NCI-H1417 (cell line): Measurements from ENCODE around the gene RARRES2.
"Not testable (repeated sequence)": the region's sequence is repeated elsewhere in the genome, so short reads cannot be mapped to it uniquely, and the experiment has no call there.

Source experiments
- DNase-seq, 3 experiments: peaks; one replicate each; lab custom pipeline; 2025; lab: John Stamatoyannopoulos, UW

Gene RARRES2

DNA sequence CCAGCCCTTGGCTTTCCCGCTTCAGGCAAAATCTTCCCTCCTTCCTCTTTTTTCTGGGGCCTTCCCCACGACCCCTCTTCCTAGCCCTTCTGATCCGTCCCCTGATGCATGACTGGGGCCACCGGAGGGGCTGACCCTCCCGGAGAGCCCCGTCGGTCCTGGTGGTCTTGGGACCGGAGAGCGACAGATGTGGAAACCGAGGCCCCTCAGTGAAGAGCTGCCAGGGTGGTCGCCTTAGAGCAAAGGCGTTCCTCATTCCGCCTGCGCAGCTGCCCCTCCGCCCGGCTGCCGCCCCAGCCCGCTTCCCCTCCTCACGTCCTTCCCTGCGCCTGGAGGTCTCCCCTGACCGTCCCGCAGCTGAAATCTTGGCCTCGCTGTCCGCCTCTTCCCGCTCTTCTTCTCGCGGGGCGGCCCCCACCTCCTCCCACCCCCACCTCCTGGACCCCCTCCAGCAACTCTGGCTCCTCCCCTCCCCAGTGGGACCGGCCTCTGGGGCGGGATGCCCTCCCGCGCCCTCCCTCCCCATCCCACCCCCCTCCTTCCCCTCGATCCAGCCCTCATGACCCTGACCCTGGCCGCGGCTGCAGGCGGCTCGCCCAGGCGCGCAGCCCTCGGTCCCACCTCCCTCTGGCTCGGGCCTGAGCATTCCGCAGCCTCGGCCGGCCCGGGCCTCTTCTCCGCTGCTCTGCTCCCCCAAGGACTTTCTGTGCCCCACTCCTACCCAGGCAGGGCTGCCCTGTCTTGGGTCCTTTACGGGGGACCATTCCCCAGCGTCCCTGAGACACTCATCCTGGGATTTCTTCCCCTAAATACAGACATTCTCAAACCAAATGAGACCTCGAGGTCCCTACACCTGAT lies at the start of gene RARRES2:
TSS of gene RARRES2 (minus strand) at position 367 of the 858 bp plus-strand sequence. CDS start 1,020 bp downstream, outside the sequence.
- DNase-seq: no peak

DNA sequence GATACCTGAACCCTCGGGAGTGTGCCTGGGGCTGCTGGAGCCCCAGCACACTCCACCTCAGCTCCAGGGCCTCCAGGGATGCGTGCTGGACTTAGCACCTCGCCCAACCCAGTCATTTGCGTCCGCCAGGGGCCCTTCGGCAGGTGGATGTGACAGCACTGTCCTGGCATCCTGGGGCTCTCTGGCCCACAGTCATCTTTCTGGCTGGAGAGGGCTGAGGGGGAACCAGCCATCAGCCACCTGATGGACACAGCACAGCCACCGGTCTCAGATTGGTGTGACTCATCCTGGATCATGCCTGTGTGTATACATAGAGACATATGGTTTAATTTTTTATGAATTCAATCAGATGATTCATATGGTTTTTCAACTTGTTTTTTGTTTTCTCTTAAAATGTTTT lies 48.8 kb upstream of the RARRES2 start:
- DNase-seq: no peak

DNA sequence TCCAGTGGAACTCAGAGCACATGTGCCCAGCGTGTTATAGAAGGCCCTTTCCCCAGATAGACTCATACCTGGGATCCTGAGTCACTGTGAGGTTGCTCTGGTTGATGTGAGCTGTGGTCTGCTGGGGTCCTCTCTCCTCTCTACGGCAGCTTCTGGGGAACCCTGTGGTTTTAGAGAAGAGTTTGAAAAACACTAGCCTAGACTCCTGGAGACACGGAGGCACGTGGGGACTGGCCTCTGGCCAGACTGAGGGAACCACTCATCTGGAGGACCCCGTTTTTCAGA lies 48.0 kb upstream of the RARRES2 start:
- no peak for DNase-seq

DNA sequence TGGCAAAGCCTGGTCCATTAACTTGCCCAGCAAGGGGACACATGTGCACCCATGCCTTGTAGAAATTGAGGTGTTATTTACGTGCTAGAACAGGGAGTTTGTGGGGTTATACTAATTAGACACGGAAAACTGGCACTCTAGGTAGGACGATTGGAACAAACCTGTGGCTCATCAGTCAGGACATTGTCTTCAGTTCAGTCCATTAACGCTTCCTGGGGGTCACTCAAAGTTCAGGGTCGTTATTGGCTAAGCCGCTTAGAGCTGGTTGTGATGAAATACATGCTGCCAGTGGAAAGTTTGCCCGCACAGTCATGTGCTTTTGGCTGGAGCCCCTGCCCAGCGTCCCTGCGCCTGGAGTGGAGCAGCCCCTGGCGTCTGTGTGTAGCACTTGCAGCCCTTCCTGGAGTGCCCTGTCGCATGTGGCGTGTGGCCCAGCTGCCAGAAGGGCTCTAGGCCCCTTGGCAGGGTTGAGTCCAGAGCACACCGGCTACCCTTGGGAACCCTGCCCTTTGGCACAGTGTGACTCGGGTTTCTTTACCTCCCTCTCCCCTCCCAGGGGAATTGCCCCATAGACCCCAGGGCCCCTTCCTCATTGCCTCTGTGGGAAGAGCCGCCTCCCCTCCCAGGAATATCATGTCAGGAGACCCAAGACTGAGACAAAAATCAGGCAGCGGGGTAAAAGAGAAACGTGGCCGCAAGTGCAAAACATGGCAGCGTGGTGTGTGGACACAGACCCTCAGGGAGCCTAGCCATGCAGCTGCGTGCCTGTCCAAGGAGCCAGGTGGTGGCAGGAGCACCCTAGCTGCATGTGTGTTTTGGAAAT lies 47.5 kb upstream of the RARRES2 start:
- DNase-seq: no peak

DNA sequence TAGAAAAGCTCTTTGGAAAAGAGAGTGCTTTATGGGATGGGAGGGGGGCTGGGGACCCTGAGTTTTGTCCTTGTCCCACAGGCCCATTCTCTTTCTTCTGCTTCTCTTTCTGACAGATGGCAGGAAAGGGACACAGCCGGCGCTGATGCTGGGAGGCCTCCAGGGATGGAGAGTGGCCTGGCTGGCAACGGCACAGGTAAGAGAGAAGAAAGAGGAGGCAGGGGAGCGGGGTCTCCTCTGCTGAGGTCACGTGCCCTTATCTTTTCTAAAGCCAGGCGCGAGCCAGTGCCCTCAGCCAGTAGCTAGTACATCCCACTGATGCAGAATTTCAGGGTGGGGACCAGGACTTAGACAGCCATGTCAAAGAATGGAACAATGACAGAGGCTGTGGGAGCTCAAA lies 46.9 kb upstream of the RARRES2 start:
- DNase-seq: no peak

DNA sequence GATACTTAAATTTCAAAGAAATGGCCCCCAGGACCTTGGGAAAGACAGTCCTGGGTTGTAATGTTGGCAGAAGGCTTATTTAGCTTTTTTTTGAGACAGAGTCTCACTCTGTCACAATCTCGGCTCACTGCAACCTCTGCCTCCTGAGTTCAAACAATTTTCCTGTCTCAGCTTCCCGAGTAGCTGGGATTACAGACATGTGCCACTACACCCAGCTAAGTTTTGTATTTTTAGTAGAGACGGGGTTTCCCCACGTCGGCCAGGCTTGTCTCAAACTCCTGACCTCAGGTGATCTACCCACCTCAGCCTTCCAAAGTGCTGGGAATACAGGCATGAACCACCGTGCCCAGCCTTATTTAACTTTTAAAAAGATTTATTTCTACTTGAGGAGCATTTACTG lies 44.5 kb upstream of the RARRES2 start:
- DNase-seq: not testable (repeated sequence)

DNA sequence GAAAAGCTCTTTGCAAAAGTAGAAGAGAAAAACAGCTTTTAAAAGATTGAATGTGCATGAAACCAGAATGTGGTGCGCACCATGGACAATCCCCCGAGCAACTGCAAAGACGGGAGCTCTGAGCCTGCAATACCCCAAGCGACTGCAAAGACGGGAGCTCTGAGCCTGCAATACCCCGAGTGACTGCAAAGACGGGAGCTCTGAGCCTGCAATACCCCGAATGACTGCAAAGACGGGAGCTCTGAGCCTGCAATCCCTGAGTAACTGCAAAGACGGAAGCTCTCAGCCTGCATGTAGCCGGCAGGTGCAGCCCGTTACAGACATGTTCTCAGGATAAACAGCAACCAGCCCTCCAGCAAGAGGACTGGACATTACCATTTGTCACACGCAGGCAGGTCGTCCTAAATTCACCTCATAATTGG lies 43.9 kb upstream of the RARRES2 start:
- DNase-seq: peak in 2 of 3 experiments; percentile 61 to 89

DNA sequence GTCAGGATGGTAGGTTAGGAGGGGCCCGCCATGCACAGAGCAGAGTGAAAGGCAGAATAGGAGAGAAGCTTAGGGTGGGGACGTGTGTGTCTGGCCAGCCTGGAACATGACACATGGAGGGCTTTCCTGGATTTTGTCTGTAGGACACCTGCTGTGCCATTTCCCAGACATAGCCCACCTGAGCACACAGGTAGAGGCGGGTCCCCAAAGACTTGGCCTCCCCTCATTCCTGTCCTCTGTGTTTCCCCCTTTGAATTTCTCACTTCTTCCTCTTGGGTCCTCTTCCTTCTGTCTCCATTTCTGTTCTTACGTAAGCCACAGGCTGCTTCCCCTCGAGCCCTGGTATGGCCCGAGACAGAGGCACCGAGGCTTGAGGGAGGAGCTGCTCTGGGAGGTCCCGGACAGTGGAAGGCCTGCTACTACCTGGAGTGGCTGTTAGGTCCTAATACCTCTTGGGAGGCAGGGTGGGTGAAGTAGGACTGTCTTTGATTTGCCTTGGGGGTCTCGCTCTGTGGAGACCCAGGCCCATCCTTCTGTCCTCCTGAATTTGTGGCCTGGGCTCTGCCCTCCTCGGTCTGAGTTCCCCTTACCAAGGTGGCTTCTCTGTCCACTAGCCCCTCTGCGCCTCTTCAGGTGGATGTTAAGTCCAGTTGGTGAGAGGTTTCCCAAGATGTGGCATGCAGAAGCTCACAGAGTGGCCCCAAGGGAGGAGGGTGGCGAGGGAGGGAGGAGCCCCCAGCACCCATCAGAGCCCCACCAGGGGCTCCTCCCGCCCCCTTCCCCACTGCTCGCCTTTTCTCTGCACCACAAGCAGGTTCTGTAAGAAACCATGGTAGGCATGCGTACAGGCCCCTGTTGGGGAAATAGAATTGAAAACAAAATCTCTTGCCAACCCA lies 43.2 kb upstream of the RARRES2 start:
- DNase-seq: no peak

DNA sequence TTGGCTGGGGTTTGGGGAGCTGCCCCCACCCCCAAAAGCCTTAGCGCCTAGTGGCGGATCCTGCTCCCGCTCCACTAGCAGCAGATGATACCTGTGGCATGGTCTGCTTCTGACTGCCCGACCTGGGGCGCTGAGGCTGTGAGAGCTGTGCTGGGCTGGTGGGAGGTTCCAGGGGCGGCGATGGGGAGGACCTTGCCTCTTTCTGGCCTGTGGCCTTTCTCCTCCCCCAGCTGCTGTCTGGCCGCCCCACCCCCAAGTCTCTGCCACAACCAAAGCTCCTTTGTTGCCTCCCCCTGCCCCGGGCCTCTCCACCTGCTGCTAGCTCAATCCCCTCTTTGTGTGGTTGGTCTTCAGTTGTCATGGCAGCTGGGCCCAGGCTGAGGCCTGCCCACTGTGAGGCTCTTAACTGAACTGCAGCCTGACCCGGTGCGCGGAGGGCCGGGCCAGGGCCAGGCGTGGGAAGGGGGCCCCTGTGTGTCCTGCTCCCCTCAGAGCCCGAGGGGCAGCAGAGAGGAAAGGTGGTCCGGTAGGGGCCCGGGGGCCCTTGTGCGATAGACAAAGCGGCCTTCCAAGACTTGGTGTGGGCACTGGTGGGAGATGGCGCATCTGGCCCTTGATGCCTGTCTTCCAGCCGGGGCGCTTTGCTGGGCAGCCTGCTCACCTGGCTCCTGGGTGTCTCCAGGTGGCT lies 42.4 kb upstream of the RARRES2 start:
- DNase-seq: peak; percentile 53 to 99 (median 96)

DNA sequence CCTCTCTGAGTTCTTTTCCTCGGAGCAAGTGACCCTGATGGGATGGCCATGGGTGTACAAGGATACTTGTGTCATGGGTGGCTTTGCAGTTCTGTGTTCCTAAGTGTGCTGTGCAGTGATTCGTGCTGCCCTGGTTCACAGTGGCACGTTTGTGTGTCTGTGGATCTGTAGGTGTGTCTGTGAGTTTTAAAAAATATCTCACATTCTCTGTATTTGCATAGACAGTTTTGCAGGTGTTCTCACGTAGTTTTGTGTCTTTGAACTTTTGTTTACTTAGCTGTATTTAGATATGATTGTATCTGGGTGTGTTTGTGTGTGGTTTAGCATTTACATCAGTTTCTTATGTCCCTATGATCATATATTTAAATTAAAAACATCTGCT lies 41.4 kb upstream of the RARRES2 start:
- peak in 1 of 3 experiments; percentile 48 for DNase-seq

DNA sequence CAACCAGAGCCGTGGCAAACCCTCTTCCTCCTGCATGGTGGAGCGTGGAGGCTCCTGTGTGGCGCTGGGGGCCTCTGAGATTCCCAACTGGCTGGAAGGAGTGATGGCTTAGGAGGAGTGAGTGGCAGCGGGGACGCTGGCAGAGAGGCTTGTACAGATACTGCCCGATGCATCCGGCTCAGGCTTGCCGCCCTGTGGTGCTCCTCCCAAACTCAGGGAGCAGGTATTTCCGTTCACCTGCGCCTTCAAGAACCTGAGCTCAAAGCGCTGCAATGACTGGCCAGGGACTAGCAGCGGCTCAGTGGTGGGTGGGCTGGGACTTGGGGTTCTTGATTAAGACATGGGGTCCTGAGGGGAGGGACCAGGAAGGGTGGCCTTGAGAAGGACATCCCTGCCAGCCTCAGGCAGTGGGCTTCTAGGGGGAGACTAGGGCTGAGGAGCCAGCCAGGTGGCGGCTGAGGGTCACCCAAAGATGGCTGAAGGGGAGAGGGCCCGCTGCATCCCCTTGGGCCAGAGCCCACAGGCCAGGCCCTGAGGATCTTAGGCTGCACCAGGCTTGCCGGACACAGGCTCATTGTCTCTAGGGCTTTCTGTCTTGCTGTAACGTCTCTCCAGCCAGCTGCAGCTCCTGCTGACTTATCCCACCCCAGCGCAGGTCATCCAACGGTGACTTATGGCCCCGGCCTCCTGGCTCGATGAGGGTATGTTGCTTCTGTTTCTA lies 40.9 kb upstream of the RARRES2 start:
- DNase-seq: no peak

DNA sequence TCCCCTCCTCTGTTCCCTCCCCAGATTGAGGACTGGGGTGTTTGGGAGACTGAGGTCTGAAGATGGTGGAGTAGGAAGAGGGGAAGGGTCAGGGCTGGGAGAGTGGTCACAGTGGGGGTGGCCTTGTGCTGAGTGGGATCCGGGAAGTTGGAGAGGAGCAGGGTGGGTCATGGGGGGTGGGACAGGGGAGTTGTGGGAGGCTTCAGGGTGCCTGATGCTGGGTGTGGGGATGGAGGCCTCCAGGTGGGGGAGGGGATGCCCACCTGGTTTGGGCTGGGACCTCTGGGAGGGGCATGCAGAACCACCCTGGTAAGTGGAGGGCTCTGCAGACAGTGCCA lies 40.3 kb upstream of the RARRES2 start:
- no peak for DNase-seq

DNA sequence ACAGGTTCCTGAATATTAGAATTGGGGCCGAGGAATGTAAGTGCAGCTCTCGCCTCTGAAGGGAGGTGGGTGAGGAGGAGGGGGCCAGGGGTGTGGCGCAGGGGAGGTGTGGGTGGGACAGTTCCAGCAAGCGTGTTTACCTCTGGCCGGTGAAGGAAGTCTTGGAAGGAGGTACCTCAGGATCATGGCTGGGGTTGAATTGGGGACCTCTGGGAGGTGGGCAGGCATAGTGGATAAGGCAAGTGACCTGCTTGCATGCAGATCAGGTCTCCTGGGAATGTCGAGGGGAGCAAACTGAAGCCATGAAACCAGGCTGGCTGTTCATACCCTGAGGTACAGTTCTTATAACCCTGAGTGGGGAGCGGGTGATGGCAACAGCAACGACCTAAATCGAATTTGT lies 39.7 kb upstream of the RARRES2 start:
- no peak for DNase-seq

DNA sequence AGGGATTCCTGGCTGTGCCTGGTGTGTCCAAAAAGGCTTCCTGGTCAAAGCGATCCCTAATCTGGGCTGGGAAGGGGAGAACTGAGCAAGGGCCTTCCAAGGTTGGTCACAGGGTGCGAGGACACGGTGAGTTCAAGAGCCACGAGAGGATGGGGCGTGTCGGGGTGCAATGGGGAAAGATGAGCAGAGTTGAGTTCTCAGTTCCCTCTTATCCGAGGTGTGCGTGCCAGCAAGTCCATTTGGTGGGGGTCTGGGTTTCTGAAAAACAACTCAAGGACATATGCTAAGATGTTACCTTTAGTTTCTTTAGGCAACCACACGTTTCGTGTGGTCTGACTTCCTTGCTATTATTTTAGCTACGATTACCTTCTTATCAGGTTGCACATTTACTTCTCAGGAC lies 39.0 kb upstream of the RARRES2 start:
- no peak for DNase-seq

DNA sequence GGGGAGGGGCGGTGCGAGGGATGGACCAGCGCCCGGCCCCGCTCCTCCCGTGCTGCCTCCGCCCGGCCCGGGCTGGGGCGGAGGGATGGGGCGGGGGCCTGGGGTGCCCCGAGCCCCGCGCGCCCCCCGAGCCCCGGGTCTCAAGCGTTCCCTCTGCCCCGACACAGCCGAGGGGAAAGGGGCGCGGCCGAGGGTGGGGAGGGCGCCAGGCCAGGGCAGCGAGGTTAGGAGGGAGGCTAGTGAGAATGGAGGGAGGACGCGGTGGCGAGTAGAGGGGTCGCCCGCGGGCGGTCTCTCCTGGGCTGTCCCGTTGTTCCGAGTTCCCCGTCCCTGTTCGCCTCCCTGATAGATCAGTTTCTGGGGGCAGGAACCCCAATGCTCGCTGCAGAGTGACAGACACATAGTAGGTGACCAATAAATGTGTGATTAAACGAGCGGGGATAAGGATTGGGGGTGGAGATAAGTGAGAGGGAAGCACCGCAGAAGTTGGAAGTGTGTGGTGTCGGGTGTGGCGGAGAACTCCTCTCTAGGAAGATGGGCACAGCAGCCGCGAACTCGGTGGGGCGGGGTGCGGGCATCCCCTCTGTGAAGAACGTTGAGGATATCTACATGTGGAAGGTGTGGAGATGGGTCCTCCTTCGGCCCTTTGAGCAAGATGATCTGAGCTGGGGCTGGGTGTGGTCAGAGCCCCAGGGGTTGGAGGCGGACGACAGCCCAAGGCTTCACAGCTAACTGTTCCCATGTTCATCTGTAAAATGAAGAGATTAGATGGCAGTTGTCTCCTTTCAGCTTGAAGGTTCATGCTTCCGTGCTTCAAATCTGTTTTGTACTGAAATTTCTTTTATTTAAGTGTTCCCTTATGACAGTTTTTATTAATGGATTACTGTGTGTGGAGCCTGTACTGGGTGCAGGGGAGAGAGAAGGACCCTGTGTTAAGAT lies 38.3 kb upstream of the RARRES2 start:
- DNase-seq: peak; percentile 30 to 81 (median 78)

DNA sequence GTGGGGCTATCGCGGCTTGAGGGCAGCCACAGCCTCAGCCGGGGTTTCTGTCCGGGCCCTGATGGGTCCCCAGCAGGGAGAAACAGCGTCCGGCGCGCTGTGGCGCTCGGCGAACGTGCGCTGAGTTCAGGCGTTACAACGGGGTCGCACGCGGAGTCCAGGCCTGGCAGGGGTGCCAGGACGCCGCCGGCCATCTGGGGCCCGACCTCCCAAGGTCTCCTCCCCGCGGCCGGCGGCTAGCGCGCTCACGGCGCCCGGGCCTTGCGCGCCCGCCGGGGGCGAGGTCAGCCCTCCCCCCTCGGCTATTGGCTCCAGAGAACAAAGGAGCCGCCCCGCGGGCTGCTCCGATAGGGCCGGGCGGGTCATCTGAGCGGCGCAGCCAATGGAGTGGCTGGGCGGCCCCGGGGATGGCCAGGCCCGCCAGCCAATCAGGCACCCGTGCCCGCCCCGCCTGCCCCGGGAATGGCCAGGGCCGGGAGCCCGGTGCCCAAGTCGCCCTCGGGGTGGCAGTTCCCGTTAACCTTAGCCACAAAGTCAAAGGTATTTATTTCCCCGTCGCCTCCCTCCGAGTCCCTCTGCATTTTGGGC lies 37.5 kb upstream of the RARRES2 start, which contains the start of gene ZNF775:
TSS of gene ZNF775 (plus strand) at position 478 of the 588 bp plus-strand sequence. CDS start 9,141 bp downstream, outside the sequence.
- DNase-seq: peak; percentile 98

DNA sequence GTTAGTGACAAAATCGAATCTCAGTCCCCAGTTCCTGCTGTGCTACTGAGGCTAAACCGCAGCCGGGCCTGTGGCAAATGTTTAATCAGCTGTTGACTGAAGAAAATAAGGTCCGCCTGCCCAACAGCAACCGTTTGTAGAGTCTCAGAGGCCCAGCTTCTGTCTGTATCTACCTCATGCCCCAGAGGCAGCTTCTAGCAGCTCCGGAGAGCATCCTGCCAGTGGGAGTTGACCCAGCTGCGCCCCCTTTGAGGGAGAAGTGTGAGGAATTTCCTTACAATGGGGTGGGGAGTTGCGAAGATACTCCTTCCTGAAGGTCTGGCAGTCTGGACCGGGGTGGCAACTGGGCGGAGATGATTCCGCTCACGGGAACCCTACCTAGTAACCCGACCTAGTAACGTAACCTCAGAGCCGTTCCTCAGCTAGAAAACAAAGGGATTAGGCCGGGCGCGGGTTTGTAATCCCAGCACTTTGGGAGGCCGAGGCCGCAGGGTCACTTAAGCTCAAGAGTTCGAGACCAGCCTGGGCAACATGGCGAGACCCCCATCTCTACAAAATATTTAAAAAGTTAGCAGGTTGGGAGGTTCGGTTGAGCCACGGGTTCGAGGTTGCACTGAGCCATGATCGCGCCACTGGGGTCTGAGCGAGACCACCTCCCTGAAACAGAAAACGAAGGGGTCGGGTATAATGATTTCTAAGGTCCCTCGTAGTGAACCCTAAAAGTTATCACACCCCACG lies 36.9 kb upstream of the RARRES2 start:
- DNase-seq: peak; percentile 71 to 94 (median 84)

DNA sequence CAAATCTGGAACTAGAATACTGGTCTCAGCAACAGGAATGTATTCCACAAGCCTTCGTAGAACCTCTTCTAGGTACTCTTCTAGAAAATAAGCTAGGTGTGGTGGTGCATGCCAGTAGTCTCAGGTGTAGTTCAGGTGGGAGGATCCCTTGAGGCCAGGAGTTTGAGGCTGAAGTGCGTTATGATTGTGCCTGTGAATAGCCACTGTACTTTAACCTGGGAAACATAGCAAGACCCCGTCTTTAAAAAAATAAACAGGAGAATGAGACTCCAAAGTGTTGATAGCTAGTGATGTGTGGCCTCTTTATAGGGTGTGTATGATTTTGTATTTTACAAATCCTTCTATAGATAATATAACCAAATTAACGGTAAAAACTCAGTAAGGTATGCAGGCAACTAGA lies 36.2 kb upstream of the RARRES2 start:
- DNase-seq: peak in 1 of 3 experiments; percentile 63

DNA sequence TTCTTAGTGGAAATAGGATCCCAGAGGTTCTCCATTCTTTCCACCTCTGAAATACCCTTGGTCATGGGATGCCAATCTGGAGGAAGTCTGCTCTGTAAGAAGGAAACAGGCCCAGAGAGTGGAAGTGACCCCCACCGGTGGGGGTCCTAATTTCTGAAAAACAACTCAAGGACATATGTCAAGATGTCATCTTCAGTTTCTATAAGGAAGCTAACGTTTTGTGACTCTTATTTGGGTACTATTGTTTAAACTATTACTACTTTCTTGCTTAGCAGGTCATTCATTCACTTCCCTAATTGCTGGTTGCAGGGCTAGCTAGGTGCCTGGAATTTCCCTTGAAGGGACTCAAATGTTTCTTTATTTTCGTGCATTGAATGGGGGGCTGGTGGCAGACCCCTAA lies 35.8 kb upstream of the RARRES2 start:
- DNase-seq: no peak
